Stomach (tissue), 4 donors: Measurements from ENCODE around the gene WNT5B.

Experiments used
- EP300 ChIP-seq: sonication (generic); formaldehyde crosslinking; IDR thresholded peaks from one replicate; pipeline ENCODE4 v1.6.1; 2017; ENCODE audit warnings: antibody characterized with exemption
- POLR2A ChIP-seq, 4 donors: fragments of 450-650 bp; IDR thresholded peaks; one replicate each; pipeline ENCODE4 v1.6.1; 2016; ENCODE audit warnings: antibody characterized with exemption in 4 of 4, control low read depth in 2 of 4, mild to moderate bottlenecking in 1 of 4, moderate library complexity in 1 of 4
- TF ChIP-seq, protein P1 (sequence below), 7 experiments: fragments of 450-650 bp in 4 of 7; fragments of 200-600 bp in 3 of 7; sonication (generic) in 3 of 7; IDR thresholded peaks; one replicate each; pipeline ENCODE4 v1.5.1; 2016 to 2019; ENCODE audit warnings: antibody characterized with exemption in 7 of 7, control low read depth in 2 of 7, mild to moderate bottlenecking in 1 of 7

DNA sequence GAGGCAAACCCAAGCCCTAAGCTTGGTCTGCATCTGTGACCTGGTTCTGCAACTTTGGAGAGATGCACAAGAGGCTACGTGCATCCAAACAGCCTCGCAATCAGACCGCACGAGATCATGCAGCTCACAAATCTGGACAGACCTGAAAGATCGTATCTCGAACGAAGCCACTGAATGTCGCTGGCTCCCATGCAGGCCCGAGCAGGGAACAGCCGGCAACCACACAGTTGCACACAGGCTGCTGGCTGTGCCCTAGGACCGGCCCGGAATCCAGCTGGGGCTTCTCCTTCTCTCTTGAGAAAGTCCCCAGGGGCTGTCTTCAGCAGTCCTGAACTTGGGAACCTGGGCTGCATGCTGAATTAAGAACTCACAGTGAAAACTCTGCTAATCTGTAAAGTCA lies 27.9 kb downstream of the WNT5B start:
- no peak for TF ChIP-seq POLR2A (IDR thresholded peaks at IDR 0.05)
- TF ChIP-seq, protein P1, sequence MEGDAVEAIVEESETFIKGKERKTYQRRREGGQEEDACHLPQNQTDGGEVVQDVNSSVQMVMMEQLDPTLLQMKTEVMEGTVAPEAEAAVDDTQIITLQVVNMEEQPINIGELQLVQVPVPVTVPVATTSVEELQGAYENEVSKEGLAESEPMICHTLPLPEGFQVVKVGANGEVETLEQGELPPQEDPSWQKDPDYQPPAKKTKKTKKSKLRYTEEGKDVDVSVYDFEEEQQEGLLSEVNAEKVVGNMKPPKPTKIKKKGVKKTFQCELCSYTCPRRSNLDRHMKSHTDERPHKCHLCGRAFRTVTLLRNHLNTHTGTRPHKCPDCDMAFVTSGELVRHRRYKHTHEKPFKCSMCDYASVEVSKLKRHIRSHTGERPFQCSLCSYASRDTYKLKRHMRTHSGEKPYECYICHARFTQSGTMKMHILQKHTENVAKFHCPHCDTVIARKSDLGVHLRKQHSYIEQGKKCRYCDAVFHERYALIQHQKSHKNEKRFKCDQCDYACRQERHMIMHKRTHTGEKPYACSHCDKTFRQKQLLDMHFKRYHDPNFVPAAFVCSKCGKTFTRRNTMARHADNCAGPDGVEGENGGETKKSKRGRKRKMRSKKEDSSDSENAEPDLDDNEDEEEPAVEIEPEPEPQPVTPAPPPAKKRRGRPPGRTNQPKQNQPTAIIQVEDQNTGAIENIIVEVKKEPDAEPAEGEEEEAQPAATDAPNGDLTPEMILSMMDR (IDR thresholded peaks at IDR 0.05): no peak
- TF ChIP-seq EP300: no peak
